ENCODE measurements around the gene PLCB4.

The PLCB4 gene

DNA sequence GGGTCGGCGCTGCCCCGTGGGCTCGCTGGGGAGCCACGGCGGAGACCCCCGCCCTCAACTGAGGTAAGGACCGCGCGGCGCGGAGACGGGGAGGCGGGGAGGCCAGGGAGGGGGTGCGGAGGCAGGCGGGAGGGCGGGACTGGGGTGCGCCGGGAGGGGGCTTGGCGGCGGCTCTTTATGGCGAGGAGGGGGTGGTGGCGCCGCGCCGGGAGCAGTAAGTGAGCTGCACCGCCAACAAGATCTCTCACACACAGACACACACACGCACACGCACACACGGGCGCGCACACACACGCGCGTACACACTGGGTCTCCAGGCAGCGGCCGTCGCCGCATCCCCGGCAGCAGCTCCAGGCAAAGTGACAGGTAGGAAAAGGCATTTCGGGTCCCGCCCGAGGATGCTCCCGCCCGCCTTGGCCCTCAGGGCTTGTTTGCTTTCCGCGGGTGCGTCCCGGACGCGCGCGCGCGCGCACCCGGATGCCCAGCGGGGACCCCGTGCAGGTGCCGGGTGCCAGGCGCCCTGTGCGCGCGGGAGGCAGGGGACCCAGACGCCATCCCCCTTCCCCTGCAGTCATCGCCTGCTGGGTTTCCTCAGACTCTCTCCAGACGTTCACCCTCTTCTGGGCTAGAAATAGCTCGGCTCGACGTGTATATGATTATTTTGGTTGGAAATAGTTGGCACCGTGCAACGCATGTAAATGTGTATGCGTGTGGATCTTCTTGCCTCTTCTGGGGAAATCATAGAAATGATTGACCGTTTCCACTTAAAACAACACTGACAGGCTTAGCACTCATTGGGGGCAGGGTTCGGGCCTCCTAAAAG, at the start of gene PLCB4:
TSS of gene PLCB4 (plus strand) at position 247 of the 823 bp plus-strand sequence. CDS start 238,728 bp downstream, outside the sequence.
- Histone ChIP-seq H3K27ac (ENCODE audit: extremely low read depth, low read depth, low read length) (peak within 1 kb of the TSS; percentile 90), H3K4me1 (ENCODE audit: control insufficient read depth, insufficient read depth, low read length) (peaks cover 22% of the 10 kb centered on the region), H3K4me3 (ENCODE audit: low read depth, low read length) (peak within 1 kb of the TSS; percentile 76), H3K36me3 (ENCODE audit: control insufficient read depth in 2 of 2, insufficient read depth in 1 of 2, low read length in 2 of 2) (no peaks in the 10 kb centered on the region), H3K9me3 (ENCODE audit: control insufficient read depth, insufficient read depth, low read depth, low read length) (no peaks in the 10 kb centered on the region)
- ChIA-PET POLR2A (interaction anchor here (0.7 to 1.4 kb wide), 6 partner anchors 11 to 324 kb away, joined by 3 to 5 read pairs (median 4); no protein-coding TSS in a partner anchor), CTCF (interaction anchor here (1.9 kb wide), 1 partner anchor 215 kb away, joined by 10 read pairs; no protein-coding TSS in a partner anchor)
- no peak for TF ChIP-seq ZNF140 (tag by site-specific recombination; IDR thresholded peaks at IDR 0.05)
- TF ChIP-seq, protein P1, sequence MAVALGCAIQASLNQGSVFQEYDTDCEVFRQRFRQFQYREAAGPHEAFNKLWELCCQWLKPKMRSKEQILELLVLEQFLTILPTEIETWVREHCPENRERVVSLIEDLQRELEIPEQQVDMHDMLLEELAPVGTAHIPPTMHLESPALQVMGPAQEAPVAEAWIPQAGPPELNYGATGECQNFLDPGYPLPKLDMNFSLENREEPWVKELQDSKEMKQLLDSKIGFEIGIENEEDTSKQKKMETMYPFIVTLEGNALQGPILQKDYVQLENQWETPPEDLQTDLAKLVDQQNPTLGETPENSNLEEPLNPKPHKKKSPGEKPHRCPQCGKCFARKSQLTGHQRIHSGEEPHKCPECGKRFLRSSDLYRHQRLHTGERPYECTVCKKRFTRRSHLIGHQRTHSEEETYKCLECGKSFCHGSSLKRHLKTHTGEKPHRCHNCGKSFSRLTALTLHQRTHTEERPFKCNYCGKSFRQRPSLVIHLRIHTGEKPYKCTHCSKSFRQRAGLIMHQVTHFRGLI (tag by site-specific recombination; IDR thresholded peaks at IDR 0.05): 0 out of 2 replicates have a peak, but pooled peaks have one; percentile 12
- TF ChIP-seq, protein P2, sequence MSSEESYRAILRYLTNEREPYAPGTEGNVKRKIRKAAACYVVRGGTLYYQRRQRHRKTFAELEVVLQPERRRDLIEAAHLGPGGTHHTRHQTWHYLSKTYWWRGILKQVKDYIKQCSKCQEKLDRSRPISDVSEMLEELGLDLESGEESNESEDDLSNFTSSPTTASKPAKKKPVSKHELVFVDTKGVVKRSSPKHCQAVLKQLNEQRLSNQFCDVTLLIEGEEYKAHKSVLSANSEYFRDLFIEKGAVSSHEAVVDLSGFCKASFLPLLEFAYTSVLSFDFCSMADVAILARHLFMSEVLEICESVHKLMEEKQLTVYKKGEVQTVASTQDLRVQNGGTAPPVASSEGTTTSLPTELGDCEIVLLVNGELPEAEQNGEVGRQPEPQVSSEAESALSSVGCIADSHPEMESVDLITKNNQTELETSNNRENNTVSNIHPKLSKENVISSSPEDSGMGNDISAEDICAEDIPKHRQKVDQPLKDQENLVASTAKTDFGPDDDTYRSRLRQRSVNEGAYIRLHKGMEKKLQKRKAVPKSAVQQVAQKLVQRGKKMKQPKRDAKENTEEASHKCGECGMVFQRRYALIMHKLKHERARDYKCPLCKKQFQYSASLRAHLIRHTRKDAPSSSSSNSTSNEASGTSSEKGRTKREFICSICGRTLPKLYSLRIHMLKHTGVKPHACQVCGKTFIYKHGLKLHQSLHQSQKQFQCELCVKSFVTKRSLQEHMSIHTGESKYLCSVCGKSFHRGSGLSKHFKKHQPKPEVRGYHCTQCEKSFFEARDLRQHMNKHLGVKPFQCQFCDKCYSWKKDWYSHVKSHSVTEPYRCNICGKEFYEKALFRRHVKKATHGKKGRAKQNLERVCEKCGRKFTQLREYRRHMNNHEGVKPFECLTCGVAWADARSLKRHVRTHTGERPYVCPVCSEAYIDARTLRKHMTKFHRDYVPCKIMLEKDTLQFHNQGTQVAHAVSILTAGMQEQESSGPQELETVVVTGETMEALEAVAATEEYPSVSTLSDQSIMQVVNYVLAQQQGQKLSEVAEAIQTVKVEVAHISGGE (tag by site-specific recombination; conservative IDR thresholded peaks at IDR 0.05; ENCODE audit: low read depth): peak; percentile 67
- peak; percentile 71 for TF ChIP-seq ZNF341 (tag by site-specific recombination; IDR thresholded peaks at IDR 0.05; ENCODE audit: low read depth)
- TF ChIP-seq WT1 (tag by site-specific recombination; IDR thresholded peaks at IDR 0.05): peak; percentile 29; the same call in 1 of the 2 replicates
- TF ChIP-seq, protein P3, sequence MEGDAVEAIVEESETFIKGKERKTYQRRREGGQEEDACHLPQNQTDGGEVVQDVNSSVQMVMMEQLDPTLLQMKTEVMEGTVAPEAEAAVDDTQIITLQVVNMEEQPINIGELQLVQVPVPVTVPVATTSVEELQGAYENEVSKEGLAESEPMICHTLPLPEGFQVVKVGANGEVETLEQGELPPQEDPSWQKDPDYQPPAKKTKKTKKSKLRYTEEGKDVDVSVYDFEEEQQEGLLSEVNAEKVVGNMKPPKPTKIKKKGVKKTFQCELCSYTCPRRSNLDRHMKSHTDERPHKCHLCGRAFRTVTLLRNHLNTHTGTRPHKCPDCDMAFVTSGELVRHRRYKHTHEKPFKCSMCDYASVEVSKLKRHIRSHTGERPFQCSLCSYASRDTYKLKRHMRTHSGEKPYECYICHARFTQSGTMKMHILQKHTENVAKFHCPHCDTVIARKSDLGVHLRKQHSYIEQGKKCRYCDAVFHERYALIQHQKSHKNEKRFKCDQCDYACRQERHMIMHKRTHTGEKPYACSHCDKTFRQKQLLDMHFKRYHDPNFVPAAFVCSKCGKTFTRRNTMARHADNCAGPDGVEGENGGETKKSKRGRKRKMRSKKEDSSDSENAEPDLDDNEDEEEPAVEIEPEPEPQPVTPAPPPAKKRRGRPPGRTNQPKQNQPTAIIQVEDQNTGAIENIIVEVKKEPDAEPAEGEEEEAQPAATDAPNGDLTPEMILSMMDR (tag by site-specific recombination; IDR thresholded peaks at IDR 0.05): 0 out of 2 replicates have a peak, but pooled peaks have one; percentile 15
- no peak for TF ChIP-seq ZNF555 (tag by site-specific recombination; conservative IDR thresholded peaks at IDR 0.05)
- TF ChIP-seq, protein P4, sequence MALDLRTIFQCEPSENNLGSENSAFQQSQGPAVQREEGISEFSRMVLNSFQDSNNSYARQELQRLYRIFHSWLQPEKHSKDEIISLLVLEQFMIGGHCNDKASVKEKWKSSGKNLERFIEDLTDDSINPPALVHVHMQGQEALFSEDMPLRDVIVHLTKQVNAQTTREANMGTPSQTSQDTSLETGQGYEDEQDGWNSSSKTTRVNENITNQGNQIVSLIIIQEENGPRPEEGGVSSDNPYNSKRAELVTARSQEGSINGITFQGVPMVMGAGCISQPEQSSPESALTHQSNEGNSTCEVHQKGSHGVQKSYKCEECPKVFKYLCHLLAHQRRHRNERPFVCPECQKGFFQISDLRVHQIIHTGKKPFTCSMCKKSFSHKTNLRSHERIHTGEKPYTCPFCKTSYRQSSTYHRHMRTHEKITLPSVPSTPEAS (tag by site-specific recombination; IDR thresholded peaks at IDR 0.05): peak; percentile 88
- TF ChIP-seq, protein P5, sequence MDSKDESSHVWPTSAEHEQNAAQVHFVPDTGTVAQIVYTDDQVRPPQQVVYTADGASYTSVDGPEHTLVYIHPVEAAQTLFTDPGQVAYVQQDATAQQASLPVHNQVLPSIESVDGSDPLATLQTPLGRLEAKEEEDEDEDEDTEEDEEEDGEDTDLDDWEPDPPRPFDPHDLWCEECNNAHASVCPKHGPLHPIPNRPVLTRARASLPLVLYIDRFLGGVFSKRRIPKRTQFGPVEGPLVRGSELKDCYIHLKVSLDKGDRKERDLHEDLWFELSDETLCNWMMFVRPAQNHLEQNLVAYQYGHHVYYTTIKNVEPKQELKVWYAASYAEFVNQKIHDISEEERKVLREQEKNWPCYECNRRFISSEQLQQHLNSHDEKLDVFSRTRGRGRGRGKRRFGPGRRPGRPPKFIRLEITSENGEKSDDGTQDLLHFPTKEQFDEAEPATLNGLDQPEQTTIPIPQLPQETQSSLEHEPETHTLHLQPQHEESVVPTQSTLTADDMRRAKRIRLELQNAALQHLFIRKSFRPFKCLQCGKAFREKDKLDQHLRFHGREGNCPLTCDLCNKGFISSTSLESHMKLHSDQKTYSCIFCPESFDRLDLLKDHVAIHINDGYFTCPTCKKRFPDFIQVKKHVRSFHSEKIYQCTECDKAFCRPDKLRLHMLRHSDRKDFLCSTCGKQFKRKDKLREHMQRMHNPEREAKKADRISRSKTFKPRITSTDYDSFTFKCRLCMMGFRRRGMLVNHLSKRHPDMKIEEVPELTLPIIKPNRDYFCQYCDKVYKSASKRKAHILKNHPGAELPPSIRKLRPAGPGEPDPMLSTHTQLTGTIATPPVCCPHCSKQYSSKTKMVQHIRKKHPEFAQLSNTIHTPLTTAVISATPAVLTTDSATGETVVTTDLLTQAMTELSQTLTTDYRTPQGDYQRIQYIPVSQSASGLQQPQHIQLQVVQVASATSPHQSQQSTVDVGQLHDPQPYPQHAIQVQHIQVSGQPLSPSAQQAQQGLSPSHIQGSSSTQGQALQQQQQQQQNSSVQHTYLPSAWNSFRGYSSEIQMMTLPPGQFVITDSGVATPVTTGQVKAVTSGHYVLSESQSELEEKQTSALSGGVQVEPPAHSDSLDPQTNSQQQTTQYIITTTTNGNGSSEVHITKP (tag by site-specific recombination; IDR thresholded peaks at IDR 0.05): peak; percentile 55; the same call in 1 of the 2 replicates
- peak; percentile 71 for TF ChIP-seq ZXDB (tag by site-specific recombination; IDR thresholded peaks at IDR 0.05)
- TF ChIP-seq ZNF548 (tag by site-specific recombination; IDR thresholded peaks at IDR 0.05): no peak
- TF ChIP-seq ZNF335 (tag by site-specific recombination; conservative IDR thresholded peaks at IDR 0.05): peak; percentile 93
- peak; percentile 86 for TF ChIP-seq KLF1 (tag by site-specific recombination; IDR thresholded peaks at IDR 0.05)
- peak; percentile 28; the same call in 1 of the 2 replicates for TF ChIP-seq ZNF561 (tag by site-specific recombination; IDR thresholded peaks at IDR 0.05; ENCODE audit: borderline replicate concordance)
- TF ChIP-seq ZIC2 (tag by site-specific recombination; IDR thresholded peaks at IDR 0.05): peak; percentile 84
- TF ChIP-seq OSR2 (tag by site-specific recombination; IDR thresholded peaks at IDR 0.05): peak; percentile 21; the same call in 1 of the 2 replicates
- TF ChIP-seq, protein P6, sequence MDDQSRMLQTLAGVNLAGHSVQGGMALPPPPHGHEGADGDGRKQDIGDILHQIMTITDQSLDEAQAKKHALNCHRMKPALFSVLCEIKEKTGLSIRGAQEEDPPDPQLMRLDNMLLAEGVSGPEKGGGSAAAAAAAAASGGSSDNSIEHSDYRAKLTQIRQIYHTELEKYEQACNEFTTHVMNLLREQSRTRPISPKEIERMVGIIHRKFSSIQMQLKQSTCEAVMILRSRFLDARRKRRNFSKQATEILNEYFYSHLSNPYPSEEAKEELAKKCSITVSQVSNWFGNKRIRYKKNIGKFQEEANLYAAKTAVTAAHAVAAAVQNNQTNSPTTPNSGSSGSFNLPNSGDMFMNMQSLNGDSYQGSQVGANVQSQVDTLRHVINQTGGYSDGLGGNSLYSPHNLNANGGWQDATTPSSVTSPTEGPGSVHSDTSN (CRISPR knock-in tag; IDR thresholded peaks at IDR 0.05): 0 out of 2 replicates have a peak, but pooled peaks have one; percentile 51
- peak; percentile 82 for TF ChIP-seq ZBTB8A (tag by site-specific recombination; IDR thresholded peaks at IDR 0.05)
- TF ChIP-seq, protein P7, sequence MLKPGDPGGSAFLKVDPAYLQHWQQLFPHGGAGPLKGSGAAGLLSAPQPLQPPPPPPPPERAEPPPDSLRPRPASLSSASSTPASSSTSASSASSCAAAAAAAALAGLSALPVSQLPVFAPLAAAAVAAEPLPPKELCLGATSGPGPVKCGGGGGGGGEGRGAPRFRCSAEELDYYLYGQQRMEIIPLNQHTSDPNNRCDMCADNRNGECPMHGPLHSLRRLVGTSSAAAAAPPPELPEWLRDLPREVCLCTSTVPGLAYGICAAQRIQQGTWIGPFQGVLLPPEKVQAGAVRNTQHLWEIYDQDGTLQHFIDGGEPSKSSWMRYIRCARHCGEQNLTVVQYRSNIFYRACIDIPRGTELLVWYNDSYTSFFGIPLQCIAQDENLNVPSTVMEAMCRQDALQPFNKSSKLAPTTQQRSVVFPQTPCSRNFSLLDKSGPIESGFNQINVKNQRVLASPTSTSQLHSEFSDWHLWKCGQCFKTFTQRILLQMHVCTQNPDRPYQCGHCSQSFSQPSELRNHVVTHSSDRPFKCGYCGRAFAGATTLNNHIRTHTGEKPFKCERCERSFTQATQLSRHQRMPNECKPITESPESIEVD (tag by site-specific recombination; IDR thresholded peaks at IDR 0.05): peak; percentile 21; the same call in 1 of the 2 replicates
- peak; percentile 26 for TF ChIP-seq SP3 (tag by site-specific recombination; IDR thresholded peaks at IDR 0.05)
- peak; percentile 53; the same call in 1 of the 2 replicates for TF ChIP-seq ZBTB20 (tag by site-specific recombination; IDR thresholded peaks at IDR 0.05)

Measured in HEK293 (cell line).